Right atrium auricular region (tissue), 2 donors: ENCODE results near the gene TSPOAP1. TPM values are rescaled to one million over a fixed set of nuclear protein-coding genes. Genes with fewer than 3 reads are reported as not detected.

Experiments
- DNase-seq: peaks from one replicate; pipeline ENCODE4 v3.0.0-alpha.2; 2019; ENCODE audit warnings: low spot score
- H3K27ac ChIP-seq, 2 donors: fragments of 200-600 bp; sonication (generic); 1 replicate in 1 of 2; 2 replicates in 1 of 2; pipeline ENCODE4 v1.5.1; 2016 to 2019
- H3K27me3 ChIP-seq, 2 donors: fragments of 200-600 bp; sonication (generic); one replicate each; pipeline versions ENCODE4 v1.5.1 to v1.6.0; 2017 to 2019
- H3K36me3 ChIP-seq: fragments of 200-600 bp; sonication (generic); one replicate; pipeline ENCODE4 v1.5.1; 2016
- H3K4me1 ChIP-seq, 2 donors: fragments of 200-600 bp; sonication (generic); one replicate each; pipeline versions ENCODE4 v1.5.1 to v1.6.0; 2017 to 2019
- H3K4me3 ChIP-seq, 2 donors: fragments of 200-600 bp; sonication (generic); 1 replicate in 1 of 2; 2 replicates in 1 of 2; pipeline ENCODE4 v1.5.1; 2017 to 2019; ENCODE audit warnings: mild to moderate bottlenecking in 1 of 2, moderate library complexity in 1 of 2
- H3K9me3 ChIP-seq, 2 donors: fragments of 200-600 bp; sonication (generic); one replicate each; pipeline ENCODE4 v1.5.1; 2019
- CTCF ChIP-seq, 2 donors: fragments of 200-600 bp; sonication (generic); IDR thresholded peaks; one replicate each; pipeline ENCODE4 v1.5.1; 2019; ENCODE audit warnings: antibody characterized with exemption in 2 of 2
- total RNA-seq, 2 donors: library from RNA; depleted of rRNA; stranded (reverse); fragments of >200 nt; gene quantifications; one replicate each; pipeline ENCODE4 v1.1.0, GENCODE V29; 2016

The TSPOAP1 gene
- total RNA-seq, 2 donors from 2014 or later: 6.1 to 8.5 TPM

- DNase-seq: no peak
- Histone ChIP-seq H3K9me3 (no peaks in the 10 kb centered on the region), H3K4me3 (no peak overlapping the region), H3K27ac (no peak overlapping the region), H3K4me1 (peaks cover 0 to 10% of the 10 kb centered on the region in 2 donors), H3K27me3 (no peaks in the 10 kb centered on the region), H3K36me3 (no peaks in the 10 kb centered on the region)
- TF ChIP-seq CTCF (IDR thresholded peaks at IDR 0.05): no peak
Observed at GRCh38 chr17:58357312-58358297, 29.0 kb upstream of the TSPOAP1 start.

GRCh38 chr17:58356231-58356630 lies 27.6 kb upstream of the TSPOAP1 start:
- no peak for TF ChIP-seq CTCF (IDR thresholded peaks at IDR 0.05)
- no peak for DNase-seq
- no peaks in the 10 kb centered on the region for H3K36me3 ChIP-seq
- H3K4me3 ChIP-seq: no peak overlapping the region
- H3K27me3 ChIP-seq: no peaks in the 10 kb centered on the region
- H3K27ac ChIP-seq: no peak overlapping the region
- H3K4me1 ChIP-seq: peaks cover 0 to 10% of the 10 kb centered on the region in 2 donors
- H3K9me3 ChIP-seq: no peaks in the 10 kb centered on the region

DNA sequence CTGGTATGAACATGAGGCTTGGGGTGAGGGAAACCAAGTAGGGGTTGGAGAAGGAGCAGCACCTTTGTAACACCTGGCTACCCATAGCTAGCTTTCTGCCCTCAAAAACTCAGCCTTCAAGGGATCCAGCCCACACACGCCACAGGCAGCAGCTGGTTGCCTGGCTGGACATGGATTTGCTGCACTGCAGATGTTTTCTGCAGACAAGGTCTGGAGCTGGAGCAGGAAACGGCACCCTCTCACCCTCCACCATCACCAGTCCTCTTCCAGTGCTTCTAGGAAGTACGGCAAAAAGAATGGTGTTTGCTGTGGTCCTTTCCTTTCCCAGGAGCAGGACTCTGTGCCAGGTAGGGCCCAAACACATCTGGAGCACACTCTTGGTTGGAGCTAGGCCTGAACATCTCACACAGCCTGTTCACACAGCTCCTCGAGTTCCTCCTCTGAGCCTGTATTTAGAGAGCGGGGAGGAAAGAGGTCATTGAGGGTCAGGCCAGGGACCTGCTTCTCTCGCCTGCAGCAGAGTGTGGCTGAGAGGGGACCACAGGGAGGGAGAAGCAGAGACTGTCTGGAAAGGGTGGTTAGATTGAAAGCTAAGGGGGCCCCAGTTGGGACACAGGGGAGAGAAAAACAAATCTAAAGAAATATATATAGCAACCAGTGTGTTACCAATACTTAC lies 26.1 kb upstream of the TSPOAP1 start:
- no peak for TF ChIP-seq CTCF (IDR thresholded peaks at IDR 0.05)
- peaks cover 8% of the 10 kb centered on the region for H3K36me3 ChIP-seq
- peaks cover 0 to 10% of the 10 kb centered on the region in 2 donors for H3K4me1 ChIP-seq
- H3K27me3 ChIP-seq: no peaks in the 10 kb centered on the region
- no peak for DNase-seq
- no peak overlapping the region for H3K4me3 ChIP-seq
- H3K27ac ChIP-seq: no peak overlapping the region
- no peaks in the 10 kb centered on the region for H3K9me3 ChIP-seq

DNA sequence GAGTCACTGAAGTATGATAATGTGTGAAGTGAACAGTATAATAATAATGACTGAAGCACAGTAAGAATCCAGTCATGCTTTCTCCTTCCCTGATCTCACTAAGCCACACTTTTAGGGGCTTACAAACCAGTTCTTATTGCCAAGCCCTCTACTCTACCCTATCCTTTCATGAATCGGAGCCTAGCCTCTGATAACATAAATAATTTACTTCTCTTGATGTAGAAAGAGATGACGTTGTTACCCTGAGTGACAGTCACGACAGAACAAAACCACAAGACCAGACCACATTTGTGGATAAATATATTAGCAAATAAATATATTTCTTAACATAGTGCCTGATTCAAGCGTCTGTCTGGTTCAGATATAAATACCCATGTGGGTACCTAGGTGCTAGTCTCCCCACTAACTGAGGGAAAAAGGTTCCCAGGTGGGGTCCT lies 24.8 kb upstream of the TSPOAP1 start:
- peaks cover 0 to 10% of the 10 kb centered on the region in 2 donors for H3K4me1 ChIP-seq
- no peak for TF ChIP-seq CTCF (IDR thresholded peaks at IDR 0.05)
- no peaks in the 10 kb centered on the region for H3K27me3 ChIP-seq
- H3K4me3 ChIP-seq: peak overlapping the region in 1 of 2 donors; percentile 91
- H3K9me3 ChIP-seq: no peaks in the 10 kb centered on the region
- H3K36me3 ChIP-seq: peaks cover 21% of the 10 kb centered on the region
- DNase-seq: no peak
- H3K27ac ChIP-seq: peak overlapping the region; percentile 95 to 98

GRCh38 chr17:58352596-58353388 lies 24.2 kb upstream of the TSPOAP1 start:
- no peaks in the 10 kb centered on the region for H3K27me3 ChIP-seq
- peak overlapping the region; percentile 77 to 91 for H3K4me3 ChIP-seq
- TF ChIP-seq CTCF (IDR thresholded peaks at IDR 0.05): no peak
- no peaks in the 10 kb centered on the region for H3K9me3 ChIP-seq
- H3K27ac ChIP-seq: peak overlapping the region; percentile 95 to 98
- DNase-seq: no peak
- peaks cover 27% of the 10 kb centered on the region for H3K36me3 ChIP-seq
- H3K4me1 ChIP-seq: peaks cover 0 to 10% of the 10 kb centered on the region in 2 donors
